H4 (cell line): Measurements from ENCODE around the gene NAGLU. TPM values are rescaled to one million over a fixed set of nuclear protein-coding genes. Genes with fewer than 3 reads are reported as not detected.
"Not testable (repeated sequence)": the region's sequence is repeated elsewhere in the genome, so short reads cannot be mapped to it uniquely, and the experiment has no call there.

Experiments used
- DNase-seq: peaks from one replicate; pipeline ENCODE4 v3.0.0-alpha.2; 2015; ENCODE audit warnings: low spot score
- total RNA-seq: library from RNA; depleted of rRNA; stranded (reverse); fragments of >200 nt; shearing (Covaris generic); gene quantifications from 2 replicates; pipeline ENCODE4 v1.2.3, GENCODE V29; 2014

NAGLU gene
- total RNA-seq, 1 experiment from 2014 or later, result 18.7 TPM

DNA sequence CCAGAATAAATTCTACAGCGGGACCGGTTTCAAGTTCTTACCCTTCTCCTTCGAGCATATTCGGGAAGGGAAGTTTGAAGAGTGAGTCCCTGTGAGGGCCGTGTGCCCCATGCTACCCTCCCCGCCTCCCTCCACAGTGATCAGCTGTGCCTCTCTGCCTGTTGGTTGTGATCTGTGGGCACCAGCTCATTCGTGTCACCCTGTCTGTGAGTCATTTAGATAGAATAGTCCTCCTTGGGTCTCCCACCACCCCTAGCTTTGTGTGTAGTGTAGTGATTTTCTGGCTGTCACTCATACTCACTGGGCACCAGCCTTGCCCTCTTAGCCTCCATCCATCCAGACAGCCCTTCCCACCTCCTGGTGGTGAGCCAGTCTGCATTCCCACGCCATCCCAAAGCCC, 15.0 kb upstream of the NAGLU start:
- no peak for DNase-seq

DNA sequence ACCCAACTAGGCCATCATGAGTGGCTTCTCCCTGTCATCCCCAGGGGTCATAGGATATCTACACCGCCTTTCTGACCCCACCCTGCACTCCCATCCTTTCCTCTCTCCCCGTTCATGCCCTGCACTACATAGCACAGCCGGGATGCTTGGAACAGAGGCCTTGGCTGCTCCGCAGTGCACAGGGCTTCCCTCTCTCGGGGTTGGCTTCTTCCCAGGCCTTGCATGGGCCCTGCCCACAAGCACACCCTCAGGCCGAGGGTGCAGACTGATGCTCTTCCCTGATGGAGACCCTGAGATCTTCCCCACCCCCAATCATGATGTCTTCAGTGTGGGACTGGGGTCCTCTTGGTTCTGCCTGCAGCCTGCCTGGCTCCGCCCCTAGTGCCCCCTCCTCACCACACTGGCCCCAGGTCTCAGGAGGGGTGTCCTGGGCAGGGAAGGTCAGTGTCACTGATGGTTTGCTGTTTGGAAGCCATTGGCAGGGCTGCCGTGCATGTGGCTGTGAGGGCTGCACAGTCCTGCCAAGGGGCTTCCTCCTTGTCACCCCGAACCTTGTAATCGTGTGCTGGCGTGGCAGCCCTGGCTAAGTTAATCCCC, 14.3 kb upstream of the NAGLU start:
- DNase-seq, result no peak

DNA sequence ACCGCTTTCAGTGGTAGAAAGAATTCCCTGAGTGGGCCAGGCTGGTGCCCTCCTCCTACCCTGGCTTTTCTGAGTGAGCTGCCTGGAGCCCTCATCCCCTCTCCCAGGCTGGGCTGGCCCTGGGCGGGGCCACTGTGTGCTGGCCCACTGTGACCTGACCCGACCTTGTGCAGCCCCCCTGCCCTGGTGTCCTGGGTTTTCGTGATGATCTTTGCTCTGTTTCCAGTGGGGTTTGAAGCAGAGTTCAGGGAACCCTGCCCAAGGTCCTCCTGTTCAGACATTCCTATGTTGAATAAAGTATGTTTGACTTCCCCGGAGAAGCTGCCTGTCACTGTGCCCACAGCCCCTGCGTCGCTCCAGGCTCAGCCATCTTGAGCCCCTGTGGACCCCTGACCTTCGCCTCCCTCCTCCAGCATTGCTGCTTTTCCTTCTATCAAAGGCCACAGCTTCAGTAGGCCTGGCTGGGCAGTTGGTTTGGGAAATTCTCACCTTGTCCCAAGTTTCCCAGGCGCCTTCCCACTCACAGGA, 13.7 kb upstream of the NAGLU start:
- no peak for DNase-seq

DNA sequence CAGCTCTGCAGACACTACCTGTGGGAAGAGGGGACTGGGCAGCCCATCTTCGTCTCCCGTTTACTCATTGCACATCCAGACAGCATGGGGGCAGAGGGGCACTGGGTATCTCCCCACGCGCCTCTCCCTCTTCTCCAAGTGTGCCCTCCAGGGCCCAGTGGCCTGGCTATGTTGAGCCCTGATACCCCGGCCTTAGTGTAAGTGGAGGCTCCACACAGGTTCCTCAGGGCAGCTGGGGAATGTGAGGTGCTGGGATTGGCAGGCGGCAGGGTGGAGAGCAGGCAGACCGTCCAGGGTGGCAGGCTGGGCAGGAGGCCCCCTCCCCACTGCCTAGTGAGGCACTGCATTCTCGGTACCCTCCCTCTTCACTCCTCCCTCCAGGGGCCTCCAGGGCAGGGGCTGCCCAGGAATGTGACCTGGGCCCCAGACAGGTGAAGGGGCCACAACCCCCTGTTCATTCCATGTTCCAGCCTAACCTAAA, 13.2 kb upstream of the NAGLU start:
- no peak for DNase-seq

DNA sequence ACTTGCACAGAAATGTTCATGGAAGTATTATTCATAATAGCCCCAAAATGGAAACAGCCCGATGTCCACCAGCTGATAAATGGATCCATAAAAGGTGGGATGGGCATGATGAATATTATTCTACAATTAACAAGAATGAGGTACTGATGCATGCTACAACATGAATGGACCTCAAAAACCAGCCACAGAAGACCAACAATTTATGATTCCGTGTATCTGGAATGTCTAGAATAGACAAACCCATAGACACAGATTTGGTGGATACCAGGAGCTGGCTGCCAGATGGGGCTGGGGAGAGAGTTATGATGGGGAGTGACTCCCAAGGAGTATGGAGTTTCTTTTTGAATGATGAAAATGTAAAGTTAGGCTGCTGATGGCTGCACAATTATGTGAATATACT, 10.8 kb upstream of the NAGLU start:
- no peak for DNase-seq

DNA sequence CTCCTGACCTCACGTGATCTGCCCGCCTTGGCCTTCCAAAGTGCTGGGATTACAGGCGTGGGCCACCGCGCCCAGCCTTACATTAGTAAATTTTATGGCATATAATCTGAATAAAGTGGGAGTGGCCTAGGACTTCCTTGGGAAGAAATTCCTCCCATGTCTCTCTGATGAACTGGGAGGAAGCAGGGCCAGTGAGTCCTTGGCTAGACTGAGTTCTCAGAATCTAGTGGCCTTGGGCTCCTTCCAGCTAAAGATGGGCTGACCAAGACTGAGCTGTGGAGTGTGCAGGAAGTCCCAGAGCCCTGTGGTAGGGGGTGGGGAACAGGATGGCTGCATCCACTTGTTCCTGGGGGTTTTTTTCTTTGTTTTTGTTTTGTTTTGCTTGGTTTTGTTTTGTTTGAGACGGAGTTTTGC, 10.0 kb upstream of the NAGLU start:
- no peak for DNase-seq

DNA sequence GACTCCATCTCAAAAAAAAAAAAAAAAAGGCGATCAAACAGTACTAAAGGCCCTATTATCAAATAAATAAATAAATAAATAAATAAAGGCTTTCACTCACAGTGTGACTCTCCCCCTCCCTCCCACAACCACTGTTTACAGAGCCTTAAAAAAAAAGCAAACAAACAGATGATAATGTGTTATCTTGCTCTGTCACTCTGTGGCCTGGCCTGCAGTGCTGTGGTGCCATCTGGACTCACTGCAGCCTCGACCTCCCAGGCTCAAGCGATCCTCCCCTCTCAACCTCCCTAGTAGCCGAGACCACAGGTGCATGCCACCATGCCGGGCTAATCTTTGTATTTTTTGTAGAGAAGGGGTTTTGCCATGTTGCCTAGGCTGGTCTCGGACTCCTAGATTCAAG, 8.1 kb upstream of the NAGLU start:
- DNase-seq, result no peak

DNA sequence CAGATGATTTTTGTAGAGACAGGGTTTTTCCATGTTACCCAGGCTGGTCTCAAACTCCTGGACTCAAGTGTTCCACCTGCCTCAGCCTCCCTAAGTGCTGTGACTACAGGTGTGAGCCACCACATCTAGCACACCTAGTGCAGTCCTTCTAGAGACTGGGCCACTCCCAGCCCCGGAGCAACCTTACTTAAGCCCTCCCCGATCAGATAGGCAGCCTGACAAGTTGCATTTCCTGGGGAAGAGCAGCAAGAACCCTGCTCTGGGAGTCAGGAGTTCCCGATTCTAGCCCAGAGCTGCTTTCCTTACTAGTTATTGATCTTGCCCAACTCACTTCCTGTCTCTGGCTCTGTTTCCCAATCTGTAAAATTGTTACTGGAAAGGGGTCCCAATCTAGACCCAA, 7.0 kb upstream of the NAGLU start:
- DNase-seq, result no peak

DNA sequence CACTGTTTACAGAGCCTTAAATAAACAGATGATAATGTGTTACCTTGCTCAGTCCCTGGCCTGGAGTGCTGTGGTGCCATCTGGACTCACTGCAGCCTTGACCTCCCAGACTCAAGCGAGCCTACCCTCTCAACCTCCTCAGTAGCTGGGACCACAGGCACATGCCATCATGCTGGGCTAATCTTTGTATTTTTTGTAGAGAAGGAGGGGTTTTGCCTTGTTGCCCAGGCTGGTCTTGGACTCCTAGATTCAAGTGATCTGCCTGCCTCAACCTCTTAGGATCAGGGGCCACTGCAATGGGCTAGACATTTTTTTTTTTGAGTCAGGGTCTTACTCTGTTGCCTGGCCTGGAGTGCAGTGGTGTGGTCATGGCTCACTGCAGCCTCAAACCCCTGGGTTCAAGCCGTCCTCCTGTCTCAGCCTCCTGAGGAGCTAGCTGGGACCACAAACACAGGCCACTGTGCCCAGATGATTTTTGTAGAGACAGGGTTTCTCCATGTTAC, 5.0 kb upstream of the NAGLU start:
- no peak for DNase-seq

DNA sequence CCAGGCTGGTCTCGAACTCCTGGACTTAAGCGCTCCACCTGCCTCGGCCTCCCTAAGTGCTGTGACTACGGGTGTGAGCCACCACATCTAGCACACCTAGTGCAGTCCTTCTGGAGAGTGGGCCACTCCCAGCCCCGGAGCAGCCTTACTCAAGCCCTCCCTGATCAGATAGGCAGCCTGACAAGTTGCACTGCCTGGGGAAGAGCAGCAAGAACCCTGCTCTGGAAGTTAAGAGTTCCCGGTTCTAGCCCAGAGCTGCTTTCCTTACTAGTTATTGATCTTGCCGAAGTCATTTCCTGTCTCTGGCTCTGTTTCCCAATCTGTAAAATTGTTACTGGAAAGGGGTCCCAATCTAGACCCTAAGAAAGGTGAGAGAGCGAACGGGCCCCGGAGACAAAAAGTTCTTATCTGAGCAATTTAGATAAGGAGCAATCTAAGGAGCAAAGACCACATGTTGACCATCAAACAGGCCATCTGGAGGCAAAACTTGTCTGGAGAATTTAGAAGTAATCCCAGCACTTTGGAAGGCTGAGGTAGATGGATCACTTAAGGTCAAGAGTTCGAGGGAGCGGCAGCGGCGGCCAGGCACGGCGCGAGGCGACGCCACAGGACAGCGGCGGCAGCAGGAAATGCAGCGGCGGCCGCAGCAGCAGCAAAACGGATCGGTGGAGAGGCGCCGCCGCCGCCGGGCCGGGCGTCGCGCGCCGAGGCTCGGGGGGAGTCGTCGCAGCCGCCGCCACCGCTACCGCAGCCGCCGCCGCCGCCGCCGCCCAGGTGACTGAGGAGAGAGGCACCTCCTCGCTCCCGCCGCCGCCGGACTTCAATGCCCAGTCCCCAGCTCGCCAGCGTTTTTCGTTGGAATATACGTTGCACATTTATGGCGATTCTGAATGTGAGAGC, 4.3 kb upstream of the NAGLU start:
- DNase-seq, result peak; percentile 56

DNA sequence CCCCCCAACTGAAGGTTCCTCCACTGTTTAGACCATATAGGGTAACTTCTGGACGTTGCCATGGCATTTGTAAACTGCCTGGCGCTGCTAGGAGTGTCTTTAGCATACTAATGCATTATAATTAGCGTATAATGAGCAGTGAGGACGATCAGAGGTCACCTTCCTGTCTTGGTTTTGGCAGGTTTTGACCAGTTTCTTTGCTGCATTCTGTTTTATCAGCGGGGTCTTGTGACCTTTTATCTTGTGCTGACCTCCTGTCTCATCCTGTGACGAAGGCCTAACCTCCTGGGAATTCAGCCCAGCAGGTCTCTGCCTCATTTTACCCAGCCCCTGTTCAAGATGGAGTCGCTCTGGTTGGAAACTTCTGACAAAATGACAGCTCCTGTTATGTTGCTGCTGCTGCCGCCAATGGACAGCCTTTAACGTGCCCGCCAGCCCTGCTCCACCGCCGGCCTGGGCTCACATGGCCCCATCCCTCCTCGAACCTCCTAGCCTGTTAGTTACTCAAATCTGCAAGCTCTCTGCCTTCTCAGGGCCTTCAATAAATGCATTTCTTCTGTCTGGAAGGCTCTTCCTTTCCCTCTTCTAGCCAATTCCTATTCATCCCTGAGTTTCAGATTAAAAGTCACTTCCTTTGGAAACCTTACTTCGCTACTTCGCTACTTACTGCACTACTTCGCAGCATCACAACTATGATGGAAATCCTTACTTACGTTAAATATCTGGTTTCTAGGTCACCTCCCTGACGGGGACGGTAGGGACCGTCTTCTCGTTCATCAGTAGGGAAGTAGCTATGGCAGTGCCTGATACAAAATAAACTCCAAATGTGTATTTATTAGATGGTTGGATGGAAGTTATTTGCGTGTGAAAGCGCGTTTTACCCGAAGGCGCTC, 640 bp upstream of the NAGLU start:
- DNase-seq, result no peak

DNA sequence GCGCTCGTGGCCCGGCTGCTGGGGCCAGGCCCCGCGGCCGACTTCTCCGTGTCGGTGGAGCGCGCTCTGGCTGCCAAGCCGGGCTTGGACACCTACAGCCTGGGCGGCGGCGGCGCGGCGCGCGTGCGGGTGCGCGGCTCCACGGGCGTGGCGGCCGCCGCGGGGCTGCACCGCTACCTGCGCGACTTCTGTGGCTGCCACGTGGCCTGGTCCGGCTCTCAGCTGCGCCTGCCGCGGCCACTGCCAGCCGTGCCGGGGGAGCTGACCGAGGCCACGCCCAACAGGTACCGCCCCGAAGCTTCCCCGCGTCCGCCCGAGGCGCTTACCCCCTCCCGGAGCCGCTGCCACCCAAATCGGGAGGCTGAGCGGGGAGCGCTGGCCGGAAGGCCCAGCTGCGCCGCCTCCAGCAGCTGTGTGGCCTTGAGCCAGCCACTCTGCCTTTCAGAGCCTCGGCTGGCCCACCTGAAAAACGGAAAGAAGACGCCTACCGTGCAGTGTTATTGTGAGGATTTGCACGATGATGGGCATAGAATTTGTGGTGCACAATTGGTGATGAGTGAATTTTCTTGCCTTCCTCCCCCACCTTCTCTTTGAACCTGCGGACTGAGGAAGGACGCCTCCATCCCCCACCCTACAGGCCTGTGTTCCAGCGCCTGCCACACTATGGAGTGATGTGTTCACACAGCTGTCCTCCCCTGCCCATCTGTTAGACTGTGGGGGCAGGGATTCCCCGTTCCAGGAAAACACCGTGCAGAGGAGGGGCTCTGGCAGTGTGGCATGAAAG, 523 bp downstream of the NAGLU start:
- DNase-seq, result peak; percentile 78

DNA sequence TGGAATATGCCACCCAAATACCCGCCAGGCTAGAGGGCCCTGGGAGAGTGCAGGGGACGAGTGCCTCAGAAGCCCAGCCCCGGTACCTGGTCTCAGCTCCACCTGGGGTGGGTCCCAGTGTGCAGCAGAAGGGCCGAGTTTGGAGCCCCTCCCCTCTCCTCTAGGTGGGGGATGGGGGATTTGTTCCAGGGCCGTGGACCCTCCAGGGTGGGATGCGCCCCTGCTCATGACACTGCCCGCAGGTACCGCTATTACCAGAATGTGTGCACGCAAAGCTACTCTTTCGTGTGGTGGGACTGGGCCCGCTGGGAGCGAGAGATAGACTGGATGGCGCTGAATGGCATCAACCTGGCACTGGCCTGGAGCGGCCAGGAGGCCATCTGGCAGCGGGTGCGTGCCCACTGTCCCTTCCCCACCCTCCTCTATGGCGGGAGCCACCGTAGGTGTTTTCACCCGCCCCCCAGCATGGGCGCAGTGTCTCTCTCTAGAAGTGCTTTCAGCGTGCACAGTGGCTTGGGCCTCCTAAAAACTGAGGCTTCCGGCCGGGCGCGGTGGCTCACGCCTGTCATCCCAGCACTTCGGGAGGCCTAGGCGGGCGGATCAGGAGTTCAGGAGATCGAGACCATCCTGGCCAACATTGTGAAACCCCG, 1.2 kb downstream of the NAGLU start:
- DNase-seq, result no peak

DNA sequence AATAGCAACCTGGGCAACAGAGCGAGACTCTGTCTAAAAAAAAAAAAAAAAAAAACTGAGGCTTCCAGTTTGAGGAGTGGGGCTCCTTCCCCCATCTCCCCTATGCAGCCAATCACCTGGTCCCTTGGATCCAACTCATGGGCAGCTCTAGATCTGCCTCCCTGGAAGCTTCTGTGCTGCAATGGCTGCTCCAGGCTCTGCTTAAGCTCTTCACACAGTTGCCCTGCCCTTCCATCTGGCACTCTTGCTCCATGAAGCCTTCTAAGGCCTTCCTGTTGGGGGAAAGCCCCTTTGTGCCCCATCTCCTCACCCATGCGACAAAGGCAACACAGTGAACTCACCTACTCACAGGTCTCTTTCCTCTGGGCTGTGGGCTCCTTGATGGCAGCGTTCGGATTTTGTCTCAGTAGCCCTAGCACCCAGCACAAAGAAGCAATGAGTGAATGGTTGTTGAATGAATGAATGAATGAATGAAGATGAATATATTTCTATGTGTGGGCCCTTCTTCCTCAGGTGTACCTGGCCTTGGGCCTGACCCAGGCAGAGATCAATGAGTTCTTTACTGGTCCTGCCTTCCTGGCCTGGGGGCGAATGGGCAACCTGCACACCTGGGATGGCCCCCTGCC, 1.9 kb downstream of the NAGLU start:
- DNase-seq, result no peak

DNA sequence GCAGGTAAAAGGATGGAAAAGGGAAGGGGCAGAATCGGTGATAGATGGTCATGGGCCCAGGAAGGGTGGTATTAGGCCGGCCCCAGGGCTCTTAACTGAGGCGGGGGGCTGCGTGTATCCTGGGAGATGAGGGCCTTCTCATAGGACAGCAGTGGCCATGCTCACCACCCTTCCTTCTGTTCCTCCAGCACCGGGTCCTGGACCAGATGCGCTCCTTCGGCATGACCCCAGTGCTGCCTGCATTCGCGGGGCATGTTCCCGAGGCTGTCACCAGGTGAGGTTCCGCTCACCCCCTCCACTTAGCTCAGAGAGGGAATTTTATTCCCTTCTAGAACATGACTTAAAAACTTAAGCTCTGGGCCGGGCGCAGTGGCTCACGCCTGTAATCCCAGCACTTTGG, 2.4 kb downstream of the NAGLU start:
- DNase-seq, result no peak

DNA sequence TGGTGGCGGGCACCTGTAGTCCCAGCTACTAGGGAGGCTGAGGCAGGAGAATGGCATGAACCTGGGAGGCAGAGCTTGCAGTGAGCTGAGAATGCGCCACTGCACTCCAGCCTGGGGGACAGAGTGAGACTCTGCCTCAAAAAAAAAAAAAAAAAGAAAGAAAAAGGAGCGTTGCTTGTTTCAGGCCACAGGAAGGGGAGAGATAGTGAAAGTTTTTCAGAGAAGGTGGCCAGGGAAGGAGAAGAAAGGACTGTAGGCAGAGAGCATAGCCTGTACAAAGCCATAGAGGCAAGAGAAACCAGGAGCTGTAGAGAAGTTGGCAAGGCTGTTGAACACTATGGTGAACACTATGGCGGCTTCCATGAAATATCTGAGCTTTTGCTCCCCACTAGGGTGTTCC, 4.5 kb downstream of the NAGLU start:
- not testable (repeated sequence) for DNase-seq

DNA sequence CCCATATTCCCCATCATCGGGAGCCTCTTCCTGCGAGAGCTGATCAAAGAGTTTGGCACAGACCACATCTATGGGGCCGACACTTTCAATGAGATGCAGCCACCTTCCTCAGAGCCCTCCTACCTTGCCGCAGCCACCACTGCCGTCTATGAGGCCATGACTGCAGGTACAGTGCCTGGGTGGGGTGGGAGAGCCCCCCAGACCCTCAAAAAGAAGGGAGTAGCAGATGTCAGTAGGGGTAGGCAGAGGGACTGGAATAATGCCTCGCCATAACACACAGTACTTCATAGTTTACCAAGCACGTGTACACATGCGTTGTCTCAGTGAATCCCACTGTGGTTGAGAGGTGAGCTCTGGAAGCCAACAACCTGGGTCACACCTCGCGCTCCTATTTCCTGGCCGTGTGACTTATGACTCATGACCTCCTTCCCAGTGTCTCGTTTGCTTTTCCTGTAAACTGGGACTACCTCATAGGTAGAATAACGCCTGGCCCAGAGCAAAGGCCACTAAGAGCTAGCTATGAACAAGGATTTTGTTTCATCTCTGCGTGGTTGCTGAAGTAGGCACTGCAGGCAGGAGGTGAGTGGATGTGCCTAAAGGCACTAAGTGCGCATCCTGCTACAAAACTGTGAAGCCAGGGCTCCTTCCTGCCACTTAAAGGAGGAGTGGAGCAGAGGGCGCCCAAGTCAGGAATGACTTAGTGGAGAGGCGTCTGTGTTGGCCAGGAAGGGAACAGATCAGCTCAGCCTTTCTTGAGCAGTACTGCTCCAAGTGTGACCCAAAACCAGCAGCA, 5.2 kb downstream of the NAGLU start:
- DNase-seq, result no peak

DNA sequence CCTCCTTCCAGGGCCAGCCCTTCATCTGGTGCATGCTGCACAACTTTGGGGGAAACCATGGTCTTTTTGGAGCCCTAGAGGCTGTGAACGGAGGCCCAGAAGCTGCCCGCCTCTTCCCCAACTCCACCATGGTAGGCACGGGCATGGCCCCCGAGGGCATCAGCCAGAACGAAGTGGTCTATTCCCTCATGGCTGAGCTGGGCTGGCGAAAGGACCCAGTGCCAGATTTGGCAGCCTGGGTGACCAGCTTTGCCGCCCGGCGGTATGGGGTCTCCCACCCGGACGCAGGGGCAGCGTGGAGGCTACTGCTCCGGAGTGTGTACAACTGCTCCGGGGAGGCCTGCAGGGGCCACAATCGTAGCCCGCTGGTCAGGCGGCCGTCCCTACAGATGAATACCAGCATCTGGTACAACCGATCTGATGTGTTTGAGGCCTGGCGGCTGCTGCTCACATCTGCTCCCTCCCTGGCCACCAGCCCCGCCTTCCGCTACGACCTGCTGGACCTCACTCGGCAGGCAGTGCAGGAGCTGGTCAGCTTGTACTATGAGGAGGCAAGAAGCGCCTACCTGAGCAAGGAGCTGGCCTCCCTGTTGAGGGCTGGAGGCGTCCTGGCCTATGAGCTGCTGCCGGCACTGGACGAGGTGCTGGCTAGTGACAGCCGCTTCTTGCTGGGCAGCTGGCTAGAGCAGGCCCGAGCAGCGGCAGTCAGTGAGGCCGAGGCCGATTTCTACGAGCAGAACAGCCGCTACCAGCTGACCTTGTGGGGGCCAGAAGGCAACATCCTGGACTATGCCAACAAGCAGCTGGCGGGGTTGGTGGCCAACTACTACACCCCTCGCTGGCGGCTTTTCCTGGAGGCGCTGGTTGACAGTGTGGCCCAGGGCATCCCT, 7.4 kb downstream of the NAGLU start:
- no peak for DNase-seq
